Fibroblast of skin of back (primary cell): ENCODE results near the gene VIPR2.

ENCODE experiments used
- DNase-seq: peaks from one replicate; pipeline ENCODE4 v3.0.0-alpha.2; 2013

Gene VIPR2

GRCh38 chr7:159157714-159158113 lies 13.0 kb upstream of the VIPR2 start:
- no peak for DNase-seq

DNA sequence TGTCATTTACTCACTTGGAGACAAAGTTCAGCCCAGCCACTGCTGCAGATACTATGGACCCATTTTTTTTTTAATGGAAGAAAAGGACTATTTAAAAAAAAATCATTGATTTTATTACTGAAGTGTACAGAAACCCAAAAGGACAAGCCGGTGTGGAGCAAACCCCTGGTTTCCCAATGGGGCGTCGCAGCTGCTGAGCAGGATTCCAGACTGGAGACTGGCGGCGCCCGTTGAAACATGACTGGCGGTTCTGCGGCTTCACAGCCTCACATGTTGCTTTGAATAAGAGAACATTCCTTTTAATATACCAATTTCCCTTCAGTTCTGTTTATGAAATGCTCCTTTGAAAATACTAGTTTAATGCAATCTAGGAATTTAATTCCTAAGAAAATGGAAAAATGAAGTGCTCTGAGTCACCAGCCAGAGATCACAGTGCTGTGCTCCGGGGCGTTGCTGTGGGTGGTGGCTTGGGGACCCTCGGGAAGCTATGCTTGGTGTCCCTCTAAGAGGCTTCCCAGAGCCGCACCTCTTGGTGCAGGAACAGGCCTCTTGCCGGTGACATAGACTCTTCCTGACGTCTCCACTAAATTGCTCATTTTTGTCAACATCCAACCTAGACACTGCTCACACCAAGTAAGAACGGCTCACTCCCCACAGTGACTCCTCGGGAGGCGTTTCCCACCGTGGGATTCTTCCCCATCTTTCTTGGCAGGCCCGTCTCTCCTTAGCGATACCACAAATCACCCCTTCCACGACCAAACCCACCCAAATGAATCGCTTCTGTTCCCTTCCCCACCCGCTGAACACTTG lies 12.0 kb upstream of the VIPR2 start:
- DNase-seq, result no peak

- no peak for DNase-seq
Measured at GRCh38 chr7:159155410-159155809, 10.7 kb upstream of the VIPR2 start.

DNA sequence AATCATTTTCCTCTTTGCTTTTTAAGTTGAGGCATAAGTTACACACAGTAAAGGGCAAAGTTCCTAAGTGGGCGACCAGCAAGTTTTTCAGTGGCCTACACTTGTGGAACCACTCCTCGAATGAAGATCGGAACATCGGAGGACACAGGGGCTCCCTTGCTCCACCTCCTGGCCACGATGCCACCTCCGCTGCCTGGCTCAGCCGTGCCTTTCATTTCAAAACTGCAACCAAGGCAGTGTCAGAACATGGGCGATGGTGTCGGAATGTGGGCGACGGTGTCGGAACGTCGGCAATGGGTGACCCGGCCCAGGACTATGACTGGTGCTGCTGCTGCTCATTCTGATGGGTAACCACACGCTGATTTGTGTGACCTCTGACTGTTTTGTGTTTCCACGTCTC lies 9.6 kb upstream of the VIPR2 start:
- no peak for DNase-seq

DNA sequence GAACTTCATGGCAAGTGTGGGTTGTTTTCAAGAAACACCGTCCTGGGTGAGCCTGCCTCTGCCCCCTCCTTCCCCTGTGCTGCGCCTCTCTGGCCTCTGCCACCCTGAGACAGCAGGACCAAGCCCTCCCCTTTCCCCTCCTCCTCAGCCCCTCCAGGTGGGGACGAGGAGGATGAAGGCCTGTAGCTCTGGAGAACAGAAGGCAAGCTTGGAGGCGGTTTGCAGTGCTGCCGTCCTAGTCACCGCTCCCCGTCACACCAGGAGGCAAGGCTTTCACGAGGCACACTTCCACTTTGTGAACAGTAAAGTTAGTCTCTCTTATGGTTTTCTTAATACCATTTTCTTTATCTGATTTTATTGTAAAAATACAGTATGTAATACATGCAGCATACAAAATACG lies 8.8 kb upstream of the VIPR2 start:
- no peak for DNase-seq

GRCh38 chr7:159152816-159153215 lies 8.1 kb upstream of the VIPR2 start:
- no peak for DNase-seq

GRCh38 chr7:159151231-159151630 lies 6.6 kb upstream of the VIPR2 start:
- no peak for DNase-seq

DNA sequence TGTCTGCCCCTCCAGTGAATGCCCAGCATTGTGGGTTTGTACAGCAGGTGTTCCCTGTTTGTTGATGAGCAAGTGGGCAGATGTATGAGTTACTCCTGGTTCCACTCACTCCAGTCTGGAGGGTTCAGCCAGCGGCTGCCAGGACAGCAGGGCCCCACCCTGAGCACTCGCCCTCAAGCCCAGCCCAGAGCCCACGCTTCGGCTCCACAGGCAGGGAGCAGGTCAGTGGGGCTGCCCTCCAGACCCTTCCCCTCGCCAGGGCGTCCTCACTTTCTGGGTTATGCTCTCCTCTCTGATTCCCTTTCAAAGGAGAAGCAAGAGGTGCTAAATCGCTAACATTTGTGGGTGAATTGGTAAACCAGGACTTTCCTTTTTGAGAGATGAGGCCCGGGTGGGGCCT lies 4.8 kb upstream of the VIPR2 start:
- no peak for DNase-seq

GRCh38 chr7:159148430-159149395 lies 4.0 kb upstream of the VIPR2 start:
- no peak for DNase-seq

GRCh38 chr7:159147687-159148086 lies 3.0 kb upstream of the VIPR2 start:
- no peak for DNase-seq

DNA sequence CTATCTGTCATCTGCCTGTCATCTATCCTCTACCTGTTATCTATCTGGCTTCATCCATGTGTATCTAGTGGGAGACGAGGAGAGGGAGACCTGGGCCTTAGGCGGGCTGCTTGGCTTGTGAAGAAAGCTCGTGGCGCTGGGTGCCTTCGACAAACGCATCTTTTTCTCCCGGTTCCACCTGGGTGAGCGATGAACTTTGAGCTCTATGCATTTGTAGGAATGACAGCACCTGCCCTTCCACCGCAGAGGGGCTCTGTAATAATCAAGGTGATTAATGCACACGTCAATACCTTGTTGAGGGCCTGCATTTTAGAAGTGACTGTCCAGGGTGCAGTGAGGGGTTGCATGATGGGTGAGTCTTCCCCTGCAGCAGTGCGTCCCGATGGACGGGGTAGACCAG lies 2.6 kb upstream of the VIPR2 start:
- no peak for DNase-seq

GRCh38 chr7:159146084-159146858 lies 1.6 kb upstream of the VIPR2 start:
- DNase-seq, result no peak

DNA sequence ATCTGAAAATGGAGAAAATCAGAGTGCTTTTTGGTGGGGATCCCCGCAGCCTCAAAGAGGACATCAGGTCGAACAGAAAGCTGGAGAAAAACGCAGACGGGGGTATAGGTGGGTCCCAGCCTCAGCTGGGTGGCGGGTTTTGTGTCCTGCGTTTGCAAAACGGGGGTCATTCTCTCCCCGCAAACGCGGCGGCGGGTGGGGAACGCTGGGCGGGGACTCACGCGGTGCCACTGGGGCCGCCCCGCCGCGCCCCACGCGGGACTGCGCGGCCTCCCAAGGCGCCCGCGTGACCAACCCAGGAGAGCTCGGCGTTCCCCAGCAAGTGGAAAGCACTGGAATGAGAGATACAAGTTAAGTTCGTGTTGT lies 806 bp upstream of the VIPR2 start:
- no peak for DNase-seq

DNA sequence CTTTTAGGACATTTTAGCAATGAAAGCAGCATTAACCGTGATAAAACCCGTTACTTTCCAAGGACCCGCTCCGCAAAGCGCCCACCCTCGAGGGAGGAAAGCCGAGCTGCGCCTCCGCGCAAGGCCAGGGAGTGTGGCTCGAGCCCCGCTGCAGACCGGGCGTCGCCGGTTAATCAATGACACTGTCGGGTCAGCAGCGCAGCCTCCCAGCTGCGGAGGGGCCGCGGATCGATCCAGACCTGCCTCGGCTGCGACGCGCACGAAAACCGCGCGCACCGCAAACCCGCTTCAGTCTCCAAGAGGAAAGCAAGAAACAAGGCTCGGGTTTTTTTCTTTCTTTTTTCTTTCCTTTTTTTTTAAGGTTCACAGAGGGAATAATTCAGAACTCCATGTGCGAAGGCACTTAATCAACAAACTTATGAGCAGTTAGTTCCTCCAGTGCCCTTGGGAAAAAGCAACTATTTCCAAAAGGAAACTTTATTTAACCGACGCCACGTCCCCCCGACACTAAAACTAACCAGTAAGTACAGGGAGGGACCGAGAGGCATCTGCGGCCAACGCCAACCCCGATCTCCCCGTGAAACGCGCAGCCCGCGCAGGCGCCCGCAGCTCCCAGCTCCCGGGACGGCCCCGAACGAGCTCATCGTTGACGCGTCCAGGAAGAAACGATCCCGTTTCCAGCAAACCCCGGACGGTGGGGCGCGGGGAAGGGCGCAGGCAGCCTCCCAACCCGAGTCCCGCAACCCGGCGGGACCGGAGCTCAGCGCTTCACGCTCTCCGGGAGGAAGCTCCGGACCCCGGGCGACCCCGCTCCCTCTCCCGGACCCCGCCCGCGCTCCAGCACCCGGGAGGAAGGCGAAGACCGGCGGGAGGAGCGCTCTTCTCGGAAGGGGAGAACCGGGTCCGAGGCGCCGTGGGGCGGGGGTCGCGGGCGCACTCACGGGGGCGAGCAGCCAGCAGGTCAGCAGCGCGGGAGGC lies 598 bp downstream of the VIPR2 start:
- DNase-seq, result no peak

GRCh38 chr7:159142730-159143129 lies 1.9 kb downstream of the VIPR2 start:
- no peak for DNase-seq

- no peak for DNase-seq
Measured at GRCh38 chr7:159142199-159142598, 2.5 kb downstream of the VIPR2 start.

DNA sequence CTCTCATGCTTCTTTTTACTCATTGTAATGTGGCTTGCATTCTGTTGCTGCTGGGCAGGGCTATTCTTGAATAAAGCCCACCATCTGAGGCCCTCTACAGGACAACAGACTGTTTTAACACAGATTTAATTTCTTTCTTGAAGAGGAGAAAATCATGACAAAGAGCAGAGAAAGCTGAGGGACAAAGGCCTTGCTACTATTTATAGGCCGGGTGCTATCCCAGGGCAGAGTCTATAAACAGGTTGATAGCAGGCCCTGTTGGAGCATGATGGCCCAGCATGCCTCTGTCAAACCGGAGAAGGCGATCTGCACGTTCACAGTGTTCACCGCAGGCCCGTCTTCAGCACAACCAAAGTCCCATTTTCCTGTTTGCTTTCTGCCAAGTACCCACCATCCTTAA lies 3.0 kb downstream of the VIPR2 start:
- no peak for DNase-seq

GRCh38 chr7:159141167-159141566 lies 3.5 kb downstream of the VIPR2 start:
- no peak for DNase-seq

- no peak for DNase-seq
Measured at GRCh38 chr7:159140170-159140910, 4.3 kb downstream of the VIPR2 start.

DNA sequence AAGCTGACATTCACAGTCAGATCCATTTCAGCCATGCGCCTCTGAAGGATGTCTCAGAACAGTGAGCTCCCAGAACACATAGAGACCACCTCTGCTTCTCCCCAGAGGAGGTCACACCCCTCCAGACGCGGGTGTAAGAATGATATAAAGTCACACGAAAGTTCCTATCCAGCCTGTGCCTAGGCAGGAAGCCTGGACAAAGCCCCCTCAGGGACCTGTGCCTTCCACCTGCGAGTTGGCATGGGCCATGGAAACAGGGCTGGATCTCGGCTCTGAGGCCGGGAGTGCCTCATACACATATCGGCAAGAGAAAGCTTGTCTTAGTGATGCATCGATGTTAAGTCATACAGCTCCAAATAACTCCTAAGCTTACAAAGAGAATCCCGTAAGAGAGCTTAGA lies 5.0 kb downstream of the VIPR2 start:
- no peak for DNase-seq

- no peak for DNase-seq
Measured at GRCh38 chr7:159139202-159139601, 5.5 kb downstream of the VIPR2 start.
